Dermis microvascular lymphatic vessel endothelial cell (primary cell): ENCODE data around the gene MBTPS1. TPM values are rescaled to one million over a fixed set of nuclear protein-coding genes. Genes with fewer than 3 reads are reported as not detected.
A peak's percentile ranks its signal among the peaks of the same experiment; 100 is the strongest.

Source experiments
- DNase-seq, 2 donors: peaks; one replicate each; pipeline versions ENCODE4 v3.0.0 to v3.0.0-alpha.2; 2010; ENCODE audit warnings: low read depth in 2 of 2
- total RNA-seq: library from RNA; depleted of rRNA; stranded (reverse); fragments of >200 nt; gene quantifications from 2 replicates; pipeline ENCODE4 v1.2.1, GENCODE V29; 2014

The MBTPS1 gene
- total RNA-seq, result 78.9 and 102 TPM in 2 replicates

- peak; percentile 93 to 98 for DNase-seq
Measured at GRCh38 chr16:84116720-84117493, at the start of gene MBTPS1. MBTPS1 (minus strand) TSS chr16:84116942; CDS start chr16:84101783, 15,159 bp downstream.

GRCh38 chr16:84165746-84166145 lies 49.0 kb upstream of the MBTPS1 start:
- no peak for DNase-seq

- DNase-seq, result no peak
Measured at GRCh38 chr16:84161801-84162200, 45.1 kb upstream of the MBTPS1 start.

- DNase-seq, result no peak
Measured at GRCh38 chr16:84161037-84161436, 44.3 kb upstream of the MBTPS1 start.

- DNase-seq, result no peak
Measured at GRCh38 chr16:84159800-84160199, 43.1 kb upstream of the MBTPS1 start.

GRCh38 chr16:84159007-84159406 lies 42.3 kb upstream of the MBTPS1 start:
- no peak for DNase-seq

GRCh38 chr16:84156342-84156784 lies 39.6 kb upstream of the MBTPS1 start:
- no peak for DNase-seq

GRCh38 chr16:84155771-84156170 lies 39.0 kb upstream of the MBTPS1 start:
- DNase-seq, result no peak

GRCh38 chr16:84155226-84155625 lies 38.5 kb upstream of the MBTPS1 start:
- DNase-seq, result no peak

- no peak for DNase-seq
Measured at GRCh38 chr16:84153660-84154214, 37.0 kb upstream of the MBTPS1 start.

GRCh38 chr16:84150926-84151325 lies 34.2 kb upstream of the MBTPS1 start:
- DNase-seq, result no peak

- peak; percentile 69 to 86 for DNase-seq
Measured at GRCh38 chr16:84144859-84145639, 28.3 kb upstream of the MBTPS1 start, which contains the start of the genes DNAAF1 and HSDL1. DNAAF1 (plus strand) TSS chr16:84145308; CDS start chr16:84145441, 133 bp downstream. HSDL1 (minus strand) TSS chr16:84145177; CDS start chr16:84131321, 13,856 bp downstream.

GRCh38 chr16:84144209-84144858 lies 27.6 kb upstream of the MBTPS1 start:
- DNase-seq, result peak in 1 of 2 donors; percentile 47

GRCh38 chr16:84143784-84144199 lies 27.1 kb upstream of the MBTPS1 start:
- DNase-seq, result peak; percentile 17 to 51

- DNase-seq, result no peak
Measured at GRCh38 chr16:84143081-84143480, 26.3 kb upstream of the MBTPS1 start.

- no peak for DNase-seq
Measured at GRCh38 chr16:84141143-84141670, 24.5 kb upstream of the MBTPS1 start.

- DNase-seq, result no peak
Measured at GRCh38 chr16:84139628-84140258, 23.0 kb upstream of the MBTPS1 start.

- peak; percentile 65 to 74 for DNase-seq
Measured at GRCh38 chr16:84138824-84139627, 22.3 kb upstream of the MBTPS1 start.

- DNase-seq, result no peak
Measured at GRCh38 chr16:84138500-84138823, 21.7 kb upstream of the MBTPS1 start.

- DNase-seq, result no peak
Measured at GRCh38 chr16:84137769-84138357, 21.1 kb upstream of the MBTPS1 start.
